Lower leg skin (tissue), 4 donors: ENCODE results near the gene AMOTL2. TPM values are rescaled to one million over a fixed set of nuclear protein-coding genes. Genes with fewer than 3 reads are reported as not detected.

Source experiments
- DNase-seq, 2 donors: peaks; one replicate each; pipeline ENCODE4 v3.0.0-alpha.2; 2019; ENCODE audit warnings: low spot score in 2 of 2
- H3K4me3 ChIP-seq: fragments of 200-600 bp; sonication (generic); 2 replicates; pipeline ENCODE4 v1.5.1; 2017; ENCODE audit warnings: mild to moderate bottlenecking, low read depth; ENCODE audit not compliant: poor library complexity, severe bottlenecking
- CTCF ChIP-seq, 3 donors: fragments of 450-650 bp; IDR thresholded peaks; one replicate each; pipeline ENCODE4 v1.5.1; 2016; ENCODE audit warnings: antibody characterized with exemption in 3 of 3, mild to moderate bottlenecking in 3 of 3, moderate library complexity in 2 of 3
- POLR2A ChIP-seq, 2 donors: fragments of 450-650 bp; IDR thresholded peaks; one replicate each; pipeline ENCODE4 v1.6.1; 2016 to 2017; ENCODE audit warnings: antibody characterized with exemption in 2 of 2, mild to moderate bottlenecking in 1 of 2, moderate library complexity in 1 of 2
- WGBS, 2 donors: methylation state at CpG; one replicate each; pipeline ENCODE4 v1.1.5; 2018; 5-methylcytosine and 5-hydroxymethylcytosine counted together
- intact Hi-C: fragments of 100-400 bp; cut with DNase I; formaldehyde crosslinking; loops from one replicate; pipeline ENCODE4 v1.15.0; 2023; ENCODE audit warnings: low total_unique reads
- total RNA-seq, 4 donors: library from RNA; depleted of rRNA; stranded (reverse); fragments of >200 nt; gene quantifications; one replicate each; pipeline ENCODE4 v1.1.0, GENCODE V29; 2016

AMOTL2 gene
- total RNA-seq, 4 donors from 2014 or later, result 97.1 to 151 (median 120) TPM

GRCh38 chr3:134367869-134368750, 6.1 kb downstream of the AMOTL2 start:
- peak in 1 of 2 donors; percentile 76 for DNase-seq
- TF ChIP-seq CTCF (IDR thresholded peaks at IDR 0.05) (no peak), POLR2A (IDR thresholded peaks at IDR 0.05) (no peak)
- no peak overlapping the region for H3K4me3 ChIP-seq
- 83 to 84% methylated on average over 8 of the region's 8 CpGs for WGBS, 2 donors
- intact Hi-C loops, result no loop called here

- no peak overlapping the region for H3K4me3 ChIP-seq
- TF ChIP-seq POLR2A (IDR thresholded peaks at IDR 0.05), result no peak
- no peak for TF ChIP-seq CTCF (IDR thresholded peaks at IDR 0.05)
These were observed 7.1 kb downstream of the AMOTL2 start for GRCh38 chr3:134366928-134367811.

GRCh38 chr3:134366221-134366927, 7.9 kb downstream of the AMOTL2 start:
- intact Hi-C loops, result no loop called here
- DNase-seq, result peak in 1 of 2 donors; percentile 87
- H3K4me3 ChIP-seq, result no peak overlapping the region
- no peak for TF ChIP-seq CTCF (IDR thresholded peaks at IDR 0.05)
- TF ChIP-seq POLR2A (IDR thresholded peaks at IDR 0.05), result no peak
- 83 to 87% methylated on average over 13 of the region's 13 CpGs for WGBS, 2 donors

More at GRCh38 chr3:134366928-134367811, 7.1 kb downstream of the AMOTL2 start:
- intact Hi-C loops, result no loop called here
- WGBS, 2 donors, result 60 to 72% methylated on average over 15 of the region's 15 CpGs
- DNase-seq, result peak in 1 of 2 donors; percentile 82

- WGBS, 2 donors, result 72 to 81% methylated on average over 4 of the region's 4 CpGs
- DNase-seq, result peak in 1 of 2 donors; percentile 78
- intact Hi-C loops, result no loop called here
- TF ChIP-seq CTCF (IDR thresholded peaks at IDR 0.05) (no peak), POLR2A (IDR thresholded peaks at IDR 0.05) (no peak)
- H3K4me3 ChIP-seq, result no peak overlapping the region
These were observed 8.5 kb downstream of the AMOTL2 start for GRCh38 chr3:134365766-134366065.

GRCh38 chr3:134364936-134365765, 9.1 kb downstream of the AMOTL2 start:
- H3K4me3 ChIP-seq, result no peak overlapping the region
- no peak for TF ChIP-seq CTCF (IDR thresholded peaks at IDR 0.05)
- TF ChIP-seq POLR2A (IDR thresholded peaks at IDR 0.05), result no peak
- 44 to 52% methylated on average over 8 of the region's 8 CpGs for WGBS, 2 donors
- DNase-seq, result peak in 1 of 2 donors; percentile 83
- intact Hi-C loops, result loop anchor here (5.0 kb wide), 1 partner anchor 53 kb away; no protein-coding TSS in a partner anchor
